OCI-LY3 (cell line): ENCODE results near the gene FXYD4.
"Not testable (repeated sequence)": the region's sequence is repeated elsewhere in the genome, so short reads cannot be mapped to it uniquely, and the experiment has no call there.

Experiments used
- EZH2phosphoT487 ChIP-seq: fragments of 200-600 bp; shearing (Covaris generic); IDR thresholded peaks from 2 replicates; pipeline ENCODE4 v1.6.1; 2018; ENCODE audit warnings: antibody characterized with exemption, mixed run types, low read depth
- TF ChIP-seq, protein P1 (sequence below): fragments of 200-600, 300-600 bp; sonication (generic); IDR thresholded peaks from 2 replicates; pipeline ENCODE4 v1.5.1; 2014; ENCODE audit warnings: antibody characterized with exemption, low read length, low read depth

- TF ChIP-seq, protein P1, sequence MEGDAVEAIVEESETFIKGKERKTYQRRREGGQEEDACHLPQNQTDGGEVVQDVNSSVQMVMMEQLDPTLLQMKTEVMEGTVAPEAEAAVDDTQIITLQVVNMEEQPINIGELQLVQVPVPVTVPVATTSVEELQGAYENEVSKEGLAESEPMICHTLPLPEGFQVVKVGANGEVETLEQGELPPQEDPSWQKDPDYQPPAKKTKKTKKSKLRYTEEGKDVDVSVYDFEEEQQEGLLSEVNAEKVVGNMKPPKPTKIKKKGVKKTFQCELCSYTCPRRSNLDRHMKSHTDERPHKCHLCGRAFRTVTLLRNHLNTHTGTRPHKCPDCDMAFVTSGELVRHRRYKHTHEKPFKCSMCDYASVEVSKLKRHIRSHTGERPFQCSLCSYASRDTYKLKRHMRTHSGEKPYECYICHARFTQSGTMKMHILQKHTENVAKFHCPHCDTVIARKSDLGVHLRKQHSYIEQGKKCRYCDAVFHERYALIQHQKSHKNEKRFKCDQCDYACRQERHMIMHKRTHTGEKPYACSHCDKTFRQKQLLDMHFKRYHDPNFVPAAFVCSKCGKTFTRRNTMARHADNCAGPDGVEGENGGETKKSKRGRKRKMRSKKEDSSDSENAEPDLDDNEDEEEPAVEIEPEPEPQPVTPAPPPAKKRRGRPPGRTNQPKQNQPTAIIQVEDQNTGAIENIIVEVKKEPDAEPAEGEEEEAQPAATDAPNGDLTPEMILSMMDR = not testable (repeated sequence)
- TF ChIP-seq EZH2phosphoT487 = not testable (repeated sequence)
Observed at GRCh38 chr10:43330049-43330823, 41.2 kb upstream of the FXYD4 start.
